T-helper 17 cell (primary cell): ENCODE measurements around the gene KNCN. TPM values are rescaled to one million over a fixed set of nuclear protein-coding genes. Genes with fewer than 3 reads are reported as not detected.

Source experiments
- ATAC-seq: fragments of 150-1000 bp; cut with Tn5 transposase; 2 replicates; pipeline ENCODE4 v1.10.0; 2021; ENCODE audit warnings: mild to moderate bottlenecking, moderate library complexity
- DNase-seq, 3 donors: peaks; one replicate each; pipeline versions ENCODE4 v3.0.0 to v3.0.0-alpha.2; 2020 to 2021
- H3K9me3 ChIP-seq: one replicate; pipeline ENCODE4 v1.7.0; 2013; ENCODE audit warnings: low read length, mild to moderate bottlenecking; ENCODE audit not compliant: control insufficient read depth, poor library complexity, severe bottlenecking
- H3K27ac Mint-ChIP-seq: one replicate; pipeline ENCODE4 v1.8.0; 2022; ENCODE audit warnings: mild to moderate bottlenecking, moderate library complexity, mixed read lengths
- H3K27me3 Mint-ChIP-seq: one replicate; pipeline ENCODE4 v1.8.0; 2022; ENCODE audit warnings: mixed read lengths
- H3K36me3 Mint-ChIP-seq: one replicate; pipeline ENCODE4 v1.8.0; 2022; ENCODE audit warnings: low read depth, mixed read lengths
- H3K4me1 Mint-ChIP-seq: one replicate; pipeline ENCODE4 v1.8.0; 2022; ENCODE audit warnings: mild to moderate bottlenecking, mixed read lengths
- H3K4me3 Mint-ChIP-seq: one replicate; pipeline ENCODE4 v1.8.0; 2022; ENCODE audit warnings: mild to moderate bottlenecking, moderate library complexity, mixed read lengths
- total RNA-seq, 4 donors: library from RNA in 2 of 4; stranded (reverse) in 2 of 4; gene quantifications; one replicate each; pipeline ENCODE4 v1.2.3 and lab custom pipeline; 2022 to 2026

The KNCN gene
- total RNA-seq, 2 donors from 2014 or later = not detected

GRCh38 chr1:46546210-46546609, 5.2 kb downstream of the KNCN start:
- DNase-seq = no peak
- Mint-ChIP-seq H3K4me3 (no peak overlapping the region), H3K27ac (peak overlapping the region; percentile 66), H3K36me3 (peaks cover 10% of the 10 kb centered on the region), H3K27me3 (peaks cover 62% of the 10 kb centered on the region), H3K4me1 (peaks cover 25% of the 10 kb centered on the region)
- no peak for ATAC-seq
- no peaks in the 10 kb centered on the region for H3K9me3 ChIP-seq

DNA sequence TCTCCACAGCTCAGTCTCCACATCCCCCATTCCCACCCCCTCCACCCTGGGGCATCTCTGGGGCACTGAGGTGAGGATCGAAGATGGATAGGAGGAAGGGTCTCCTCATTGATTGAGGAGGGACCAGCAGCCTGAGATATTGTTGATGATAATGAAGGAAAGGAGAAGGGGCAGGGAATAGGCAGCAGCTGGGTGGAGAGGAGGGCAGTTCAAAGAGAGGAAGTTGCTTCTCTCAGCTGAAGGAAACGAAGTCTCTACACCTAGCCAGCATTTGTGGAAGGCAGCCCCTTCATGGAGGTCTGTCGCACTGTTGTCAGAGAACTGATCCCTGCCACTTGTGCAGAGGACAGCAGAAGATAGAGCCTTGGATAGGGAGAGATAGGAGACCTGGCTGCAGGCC, 5.7 kb downstream of the KNCN start:
- no peaks in the 10 kb centered on the region for H3K9me3 ChIP-seq
- Mint-ChIP-seq H3K27me3 (peaks cover 65% of the 10 kb centered on the region), H3K4me1 (peaks cover 26% of the 10 kb centered on the region), H3K27ac (no peak overlapping the region), H3K4me3 (no peak overlapping the region), H3K36me3 (peaks cover 10% of the 10 kb centered on the region)
- no peak for ATAC-seq
- no peak for DNase-seq

GRCh38 chr1:46544561-46545240, 6.7 kb downstream of the KNCN start:
- Mint-ChIP-seq H3K27me3 (peaks cover 71% of the 10 kb centered on the region), H3K4me1 (peaks cover 22% of the 10 kb centered on the region), H3K4me3 (peak overlapping the region; percentile 36), H3K36me3 (peaks cover 10% of the 10 kb centered on the region), H3K27ac (no peak overlapping the region)
- no peak for ATAC-seq
- DNase-seq = no peak
- no peaks in the 10 kb centered on the region for H3K9me3 ChIP-seq

- no peak for DNase-seq
- no peaks in the 10 kb centered on the region for H3K9me3 ChIP-seq
- Mint-ChIP-seq H3K4me3 (no peak overlapping the region), H3K4me1 (peaks cover 16% of the 10 kb centered on the region), H3K36me3 (peaks cover 10% of the 10 kb centered on the region), H3K27me3 (peaks cover 71% of the 10 kb centered on the region), H3K27ac (no peak overlapping the region)
- ATAC-seq = no peak
These were observed 7.5 kb downstream of the KNCN start for GRCh38 chr1:46543761-46544560.

DNA sequence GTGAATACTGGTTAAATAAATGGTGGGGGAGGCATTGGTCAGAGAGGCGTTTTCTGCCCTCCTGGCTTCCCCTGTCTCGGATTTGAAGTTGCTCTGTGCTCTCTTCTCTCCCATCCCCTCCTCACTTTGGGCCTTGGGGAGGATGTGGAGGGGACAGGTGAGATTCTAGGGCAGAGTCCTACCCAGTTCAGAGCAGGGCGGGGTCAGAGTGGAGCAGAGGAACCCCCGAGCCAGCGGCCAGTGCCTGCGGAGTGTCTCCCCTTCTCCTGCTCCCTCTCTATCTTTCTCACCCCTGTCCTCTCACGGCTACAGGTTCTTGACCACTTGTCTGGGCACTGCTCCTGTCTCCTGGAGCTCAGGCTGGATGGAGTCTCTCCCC, 8.1 kb downstream of the KNCN start:
- Mint-ChIP-seq H3K4me3 (no peak overlapping the region), H3K27me3 (peaks cover 71% of the 10 kb centered on the region)

GRCh38 chr1:46539972-46540371, 11.5 kb downstream of the KNCN start:
- H3K27ac Mint-ChIP-seq = peak overlapping the region; percentile 21
- H3K4me3 Mint-ChIP-seq = no peak overlapping the region
- H3K9me3 ChIP-seq = no peaks in the 10 kb centered on the region
- DNase-seq (no peak), ATAC-seq (no peak)
- H3K36me3 Mint-ChIP-seq = peaks cover 7% of the 10 kb centered on the region
- peaks cover 12% of the 10 kb centered on the region for H3K4me1 Mint-ChIP-seq
- H3K27me3 Mint-ChIP-seq = peaks cover 44% of the 10 kb centered on the region

More for the DNA sequence above, 8.1 kb downstream of the KNCN start:
- H3K9me3 ChIP-seq = no peaks in the 10 kb centered on the region
- peaks cover 16% of the 10 kb centered on the region for H3K4me1 Mint-ChIP-seq
- no peak for ATAC-seq
- H3K27ac Mint-ChIP-seq = peak overlapping the region; percentile 61
- no peak for DNase-seq
- peaks cover 10% of the 10 kb centered on the region for H3K36me3 Mint-ChIP-seq

DNA sequence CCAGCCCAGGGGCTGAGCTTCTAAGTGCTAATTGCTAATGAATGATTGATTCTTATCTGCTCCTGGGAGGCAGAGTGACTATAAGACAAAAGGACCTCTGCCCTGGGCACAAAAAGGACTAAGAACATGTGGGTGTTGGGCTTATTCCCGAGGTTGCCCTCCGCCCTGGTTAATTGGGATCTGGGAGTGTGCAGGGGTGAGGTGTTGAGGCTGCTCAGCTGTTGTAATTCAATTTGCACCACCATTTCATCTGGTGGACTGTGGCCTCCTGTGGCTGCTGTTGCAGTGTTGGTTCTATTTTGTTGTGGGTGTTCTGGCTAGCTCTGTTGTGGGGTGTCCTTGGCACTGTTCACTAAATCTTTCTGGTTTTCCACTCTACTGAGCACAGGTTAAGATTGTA, 13.3 kb downstream of the KNCN start:
- Mint-ChIP-seq H3K36me3 (peaks cover 5% of the 10 kb centered on the region), H3K27me3 (peaks cover 28% of the 10 kb centered on the region), H3K4me3 (no peak overlapping the region), H3K4me1 (peaks cover 11% of the 10 kb centered on the region), H3K27ac (no peak overlapping the region)
- H3K9me3 ChIP-seq = no peaks in the 10 kb centered on the region
- ATAC-seq (no peak), DNase-seq (no peak)

- Mint-ChIP-seq H3K27ac (no peak overlapping the region), H3K36me3 (peaks cover 3% of the 10 kb centered on the region), H3K4me1 (peaks cover 9% of the 10 kb centered on the region), H3K4me3 (no peak overlapping the region), H3K27me3 (peaks cover 23% of the 10 kb centered on the region)
- DNase-seq = no peak
- H3K9me3 ChIP-seq = no peaks in the 10 kb centered on the region
- no peak for ATAC-seq
These were observed 13.8 kb downstream of the KNCN start for GRCh38 chr1:46537651-46538050.

DNA sequence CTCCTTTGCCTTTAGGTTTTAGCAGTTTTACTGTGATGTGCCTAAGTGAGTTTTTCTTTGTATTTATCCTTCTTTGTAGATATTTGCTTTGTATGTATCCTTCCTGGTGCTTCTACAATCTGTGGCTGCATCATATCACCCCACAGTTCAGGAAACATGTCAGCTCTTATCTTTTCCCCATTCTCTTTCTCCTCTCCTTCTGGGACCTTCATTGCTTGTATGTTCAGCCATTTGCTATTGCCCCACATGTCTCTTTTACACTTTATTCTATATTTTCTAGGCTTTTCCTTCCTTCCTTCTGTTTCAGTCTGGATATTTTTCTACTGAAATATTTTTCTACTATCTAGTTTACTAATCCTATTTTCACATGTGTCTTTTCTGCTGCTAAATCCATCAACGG, 14.9 kb downstream of the KNCN start:
- Mint-ChIP-seq H3K36me3 (peaks cover 2% of the 10 kb centered on the region), H3K27ac (peak overlapping the region; percentile 32), H3K27me3 (peaks cover 12% of the 10 kb centered on the region), H3K4me3 (no peak overlapping the region), H3K4me1 (peaks cover 9% of the 10 kb centered on the region)
- H3K9me3 ChIP-seq = no peaks in the 10 kb centered on the region
- ATAC-seq (no peak), DNase-seq (no peak)

DNA sequence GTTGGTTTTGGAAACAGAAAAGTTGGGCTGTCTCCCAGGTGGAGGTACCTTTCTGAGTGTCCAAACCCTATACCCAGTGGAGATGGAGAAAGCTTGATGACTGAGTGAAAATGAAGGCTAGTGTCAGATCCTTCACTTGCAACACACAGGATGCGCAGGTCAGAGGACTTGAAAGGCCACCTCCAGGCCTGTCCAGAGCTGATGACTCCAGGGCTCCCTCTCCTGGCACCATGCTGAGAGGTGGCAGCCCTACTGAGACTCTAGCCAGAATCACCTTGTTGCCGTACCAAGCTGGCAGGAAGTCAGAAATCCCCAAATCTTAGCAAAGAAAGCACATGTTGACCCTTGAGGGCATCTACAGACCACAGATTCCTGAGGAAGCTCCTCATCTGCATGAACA, 16.4 kb downstream of the KNCN start:
- DNase-seq (no peak), ATAC-seq (no peak)
- Mint-ChIP-seq H3K36me3 (no peaks in the 10 kb centered on the region), H3K4me1 (peaks cover 6% of the 10 kb centered on the region), H3K27me3 (peaks cover 2% of the 10 kb centered on the region), H3K27ac (peak overlapping the region; percentile 78), H3K4me3 (no peak overlapping the region)
- no peaks in the 10 kb centered on the region for H3K9me3 ChIP-seq

GRCh38 chr1:46533179-46533864, 18.1 kb downstream of the KNCN start:
- ATAC-seq (peak; percentile 82), DNase-seq (peak; percentile 29 to 44 (median 32))
- Mint-ChIP-seq H3K27me3 (peaks cover 12% of the 10 kb centered on the region), H3K27ac (peak overlapping the region; percentile 78), H3K36me3 (peaks cover 5% of the 10 kb centered on the region), H3K4me3 (peak overlapping the region; percentile 93), H3K4me1 (peaks cover 17% of the 10 kb centered on the region)
- no peaks in the 10 kb centered on the region for H3K9me3 ChIP-seq

GRCh38 chr1:46532498-46533178, 18.8 kb downstream of the KNCN start:
- peak overlapping the region; percentile 64 for H3K4me3 Mint-ChIP-seq
- H3K4me1 Mint-ChIP-seq = peaks cover 20% of the 10 kb centered on the region
- DNase-seq (peak; percentile 37 to 60 (median 53)), ATAC-seq (peak; percentile 84)
- H3K36me3 Mint-ChIP-seq = peaks cover 5% of the 10 kb centered on the region
- H3K27ac Mint-ChIP-seq = no peak overlapping the region
- peaks cover 19% of the 10 kb centered on the region for H3K27me3 Mint-ChIP-seq
- H3K9me3 ChIP-seq = no peaks in the 10 kb centered on the region

- Mint-ChIP-seq H3K4me1 (peaks cover 20% of the 10 kb centered on the region), H3K4me3 (no peak overlapping the region), H3K36me3 (peaks cover 5% of the 10 kb centered on the region), H3K27ac (no peak overlapping the region), H3K27me3 (peaks cover 25% of the 10 kb centered on the region)
- DNase-seq (no peak), ATAC-seq (no peak)
- H3K9me3 ChIP-seq = no peaks in the 10 kb centered on the region
These were observed 19.4 kb downstream of the KNCN start for GRCh38 chr1:46532095-46532494.
